Hepatocyte (in vitro differentiated cells): Measurements from ENCODE around the gene EHD2. TPM values are rescaled to one million over a fixed set of nuclear protein-coding genes. Genes with fewer than 3 reads are reported as not detected.
A peak's percentile ranks its signal among the peaks of the same experiment; 100 is the strongest.
"Not testable (repeated sequence)": the region's sequence is repeated elsewhere in the genome, so short reads cannot be mapped to it uniquely, and the experiment has no call there.

ENCODE experiments used
- DNase-seq: peaks from one replicate; pipeline ENCODE4 v3.0.0-alpha.2; 2016; ENCODE audit warnings: low spot score
- H2AFZ ChIP-seq: fragments of 200-600 bp; sonication (generic); 2 replicates; pipeline ENCODE4 v1.6.0; 2016; ENCODE audit warnings: antibody characterized with exemption, mild to moderate bottlenecking
- H3K27ac ChIP-seq: fragments of 200-600 bp; sonication (generic); 2 replicates; pipeline ENCODE4 v1.5.1; 2016; ENCODE audit warnings: mild to moderate bottlenecking
- H3K27me3 ChIP-seq: fragments of 200-600 bp; sonication (generic); 2 replicates; pipeline ENCODE4 v1.6.1; 2016
- H3K36me3 ChIP-seq: fragments of 200-600 bp; sonication (generic); replicated peaks from 2 replicates; pipeline ENCODE4 v1.5.1; 2016; ENCODE audit warnings: low read depth; ENCODE audit not compliant: insufficient read depth
- H3K4me1 ChIP-seq: fragments of 200-600 bp; sonication (generic); 2 replicates; pipeline ENCODE4 v1.5.1; 2016; ENCODE audit warnings: mild to moderate bottlenecking, moderate library complexity; ENCODE audit not compliant: insufficient read depth
- H3K4me2 ChIP-seq: fragments of 200-600 bp; sonication (generic); 2 replicates; pipeline ENCODE4 v1.6.0; 2016
- H3K4me3 ChIP-seq: fragments of 200-600 bp; sonication (generic); 2 replicates; pipeline ENCODE4 v1.5.1; 2016; ENCODE audit warnings: mild to moderate bottlenecking
- H3K79me2 ChIP-seq: fragments of 200-600 bp; sonication (generic); 2 replicates; pipeline ENCODE4 v1.6.0; 2017; ENCODE audit warnings: mild to moderate bottlenecking
- H3K9me2 ChIP-seq: fragments of 200-600 bp; sonication (generic); replicated peaks from 2 replicates; pipeline ENCODE4 v1.6.0; 2017; ENCODE audit warnings: mild to moderate bottlenecking; ENCODE audit not compliant: insufficient read depth
- H3K9me3 ChIP-seq: fragments of 200-600 bp; sonication (generic); 2 replicates; pipeline ENCODE4 v1.5.1; 2016; ENCODE audit warnings: low read depth, mild to moderate bottlenecking
- H4K20me1 ChIP-seq: fragments of 200-600 bp; sonication (generic); 2 replicates; pipeline ENCODE4 v1.6.0; 2016; ENCODE audit warnings: mild to moderate bottlenecking; ENCODE audit not compliant: insufficient read depth, poor library complexity, severe bottlenecking
- EZH2 ChIP-seq: fragments of 200-600 bp; sonication (generic); IDR thresholded peaks from 2 replicates; pipeline ENCODE4 v1.6.1; 2016; ENCODE audit warnings: antibody characterized with exemption, mild to moderate bottlenecking, borderline replicate concordance
- EZH2phosphoT487 ChIP-seq: fragments of 200-600 bp; sonication (generic); IDR thresholded peaks from one replicate; pipeline ENCODE4 v1.6.1; 2018; ENCODE audit warnings: antibody characterized with exemption, mild to moderate bottlenecking, low read depth, moderate library complexity; ENCODE audit not compliant: unreplicated experiment, severe bottlenecking
- WGBS: methylation state at CpG from one replicate; pipeline ENCODE4 v1.1.6; 2016; ENCODE audit warnings: low lambda C conversion rate; ENCODE audit errors: missing lambda C conversion rate; 5-methylcytosine and 5-hydroxymethylcytosine counted together
- polyA plus RNA-seq: library from polyadenylated mRNA; unstranded; fragments of >200 nt; fragmentation: Nextera tagmentation; extraction: Ambion mirVana; gene quantifications from 2 replicates; pipeline ENCODE4 v1.2.1, GENCODE V29; 2016
- total RNA-seq: library from RNA; depleted of rRNA; stranded (reverse); fragments of >200 nt; gene quantifications from 2 replicates; pipeline ENCODE4 v1.2.3, GENCODE V29; 2014
- TF ChIP-seq, protein P1 (sequence below): fragments of 200-600 bp; sonication (generic); IDR thresholded peaks from 2 replicates; pipeline ENCODE4 v1.5.1; 2016; ENCODE audit warnings: antibody characterized with exemption, mild to moderate bottlenecking; ENCODE audit not compliant: poor library complexity

EHD2 gene
- total and polyA plus RNA-seq, 2 experiments from 2014 or later = 20.8 to 120 TPM

DNA sequence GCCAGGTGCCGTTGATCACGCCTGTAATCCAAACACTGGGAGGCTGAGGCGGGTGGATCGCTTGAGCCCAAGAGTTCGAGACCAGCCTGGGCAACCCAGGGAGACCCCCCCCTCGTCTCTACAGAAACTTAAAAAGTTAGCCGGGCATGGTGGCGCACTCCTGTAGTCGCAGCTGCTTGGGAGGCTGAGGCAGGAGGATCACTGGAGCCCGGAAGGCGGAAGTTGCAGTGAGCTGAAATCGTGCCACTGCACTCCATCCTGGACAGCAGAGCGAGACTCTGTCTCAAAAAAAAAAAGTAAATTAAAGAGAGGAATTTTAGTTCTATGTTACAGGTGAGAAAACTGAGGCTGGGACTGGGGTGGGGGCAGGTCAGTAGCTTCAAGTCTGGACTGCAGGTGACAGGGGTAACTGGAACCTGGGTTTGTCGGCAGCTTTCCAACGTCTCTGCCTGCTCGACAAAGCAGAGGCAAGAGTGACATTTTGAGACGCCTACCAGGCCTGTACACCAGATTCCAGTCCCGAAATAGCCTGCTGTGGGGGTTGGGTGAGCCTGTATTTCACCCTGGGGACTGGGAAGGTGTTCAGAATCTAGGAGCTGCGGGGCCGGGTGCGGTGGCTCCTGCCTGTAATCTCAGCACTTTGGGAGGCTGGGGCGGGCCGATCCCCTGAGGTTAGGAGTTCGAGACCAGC lies 66.4 kb downstream of the EHD2 start:
- Histone ChIP-seq H3K27ac (no peak overlapping the region), H3K79me2 (peaks cover 33% of the 10 kb centered on the region), H3K9me2 (no peaks in the 10 kb centered on the region), H3K27me3 (no peaks in the 10 kb centered on the region), H2AFZ (no peak overlapping the region), H3K36me3 (no peaks in the 10 kb centered on the region), H3K9me3 (no peaks in the 10 kb centered on the region), H3K4me3 (peak overlapping the region; percentile 4), H3K4me1 (peaks cover 7% of the 10 kb centered on the region), H4K20me1 (peaks cover 3% of the 10 kb centered on the region), H3K4me2 (peak overlapping the region; percentile 94)
- DNase-seq = peak; percentile 29
- no peak for TF ChIP-seq EZH2
- WGBS = 53% methylated on average over 24 of the region's 24 CpGs

DNA sequence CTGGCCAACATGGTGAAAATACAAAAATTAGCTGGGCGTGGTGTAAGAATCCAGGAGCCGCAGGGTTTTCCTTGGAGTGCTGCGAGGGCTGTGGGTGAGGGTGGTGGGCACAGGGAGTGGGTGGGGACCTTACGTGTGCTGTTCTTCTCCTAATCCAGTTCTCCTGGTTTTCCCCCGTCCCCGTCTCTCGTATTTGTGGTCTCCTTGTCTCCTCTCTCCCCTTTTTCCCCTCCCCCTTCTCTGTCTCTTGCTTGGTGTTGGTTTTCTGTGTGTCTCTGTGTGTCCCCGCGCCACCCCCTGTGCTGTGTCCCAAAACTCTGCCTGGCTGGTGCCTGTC lies 67.0 kb downstream of the EHD2 start:
- no peaks in the 10 kb centered on the region for H3K9me3 ChIP-seq
- H3K27me3 ChIP-seq = no peaks in the 10 kb centered on the region
- peaks cover 7% of the 10 kb centered on the region for H3K4me1 ChIP-seq
- peaks cover 3% of the 10 kb centered on the region for H4K20me1 ChIP-seq
- peak overlapping the region; percentile 94 for H3K4me2 ChIP-seq
- H3K36me3 ChIP-seq = no peaks in the 10 kb centered on the region
- no peak overlapping the region for H3K27ac ChIP-seq
- H3K9me2 ChIP-seq = no peaks in the 10 kb centered on the region
- peak overlapping the region; percentile 4 for H3K4me3 ChIP-seq
- H3K79me2 ChIP-seq = peaks cover 33% of the 10 kb centered on the region
- 85% methylated on average over 4 of the region's 9 CpGs for whole genome bisulfite sequencing
- TF ChIP-seq EZH2phosphoT487 (no peak), EZH2 (no peak)
- TF ChIP-seq, protein P1, sequence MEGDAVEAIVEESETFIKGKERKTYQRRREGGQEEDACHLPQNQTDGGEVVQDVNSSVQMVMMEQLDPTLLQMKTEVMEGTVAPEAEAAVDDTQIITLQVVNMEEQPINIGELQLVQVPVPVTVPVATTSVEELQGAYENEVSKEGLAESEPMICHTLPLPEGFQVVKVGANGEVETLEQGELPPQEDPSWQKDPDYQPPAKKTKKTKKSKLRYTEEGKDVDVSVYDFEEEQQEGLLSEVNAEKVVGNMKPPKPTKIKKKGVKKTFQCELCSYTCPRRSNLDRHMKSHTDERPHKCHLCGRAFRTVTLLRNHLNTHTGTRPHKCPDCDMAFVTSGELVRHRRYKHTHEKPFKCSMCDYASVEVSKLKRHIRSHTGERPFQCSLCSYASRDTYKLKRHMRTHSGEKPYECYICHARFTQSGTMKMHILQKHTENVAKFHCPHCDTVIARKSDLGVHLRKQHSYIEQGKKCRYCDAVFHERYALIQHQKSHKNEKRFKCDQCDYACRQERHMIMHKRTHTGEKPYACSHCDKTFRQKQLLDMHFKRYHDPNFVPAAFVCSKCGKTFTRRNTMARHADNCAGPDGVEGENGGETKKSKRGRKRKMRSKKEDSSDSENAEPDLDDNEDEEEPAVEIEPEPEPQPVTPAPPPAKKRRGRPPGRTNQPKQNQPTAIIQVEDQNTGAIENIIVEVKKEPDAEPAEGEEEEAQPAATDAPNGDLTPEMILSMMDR = no peak
- DNase-seq = no peak
- H2AFZ ChIP-seq = no peak overlapping the region

DNA sequence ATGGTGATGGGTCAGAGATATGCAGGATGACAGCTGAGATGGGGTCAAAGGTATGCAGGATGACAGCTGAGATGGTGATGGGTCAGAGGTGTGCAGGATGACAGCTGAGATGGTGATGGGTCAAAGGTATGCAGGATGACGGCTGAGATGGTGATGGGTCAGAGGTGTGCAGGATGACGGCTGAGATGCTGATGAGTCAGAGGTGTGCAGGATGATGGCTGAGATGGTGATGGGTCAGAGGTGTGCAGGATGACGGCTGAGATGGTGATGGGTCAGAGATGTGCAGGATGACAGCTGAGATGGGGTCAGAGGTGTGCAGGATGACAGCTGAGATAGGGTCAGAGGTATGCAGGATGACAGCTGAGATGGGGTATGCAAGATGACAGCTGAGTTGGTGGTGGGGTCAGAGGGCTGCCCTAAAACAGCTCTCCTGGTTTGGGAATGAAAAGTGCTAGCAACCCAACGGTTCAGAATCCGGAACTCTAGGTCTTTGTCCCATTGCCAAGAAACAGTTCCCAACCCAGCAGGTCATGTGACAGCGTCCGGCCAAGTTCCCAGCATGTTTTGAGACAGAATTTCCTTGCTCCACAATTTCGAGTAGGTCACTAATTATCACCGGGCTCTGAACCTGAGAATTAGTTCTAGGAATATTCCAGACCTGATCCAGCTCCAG lies 68.5 kb downstream of the EHD2 start:
- no peak overlapping the region for H3K27ac ChIP-seq
- H3K4me3 ChIP-seq = no peak overlapping the region
- H3K27me3 ChIP-seq = no peaks in the 10 kb centered on the region

DNA sequence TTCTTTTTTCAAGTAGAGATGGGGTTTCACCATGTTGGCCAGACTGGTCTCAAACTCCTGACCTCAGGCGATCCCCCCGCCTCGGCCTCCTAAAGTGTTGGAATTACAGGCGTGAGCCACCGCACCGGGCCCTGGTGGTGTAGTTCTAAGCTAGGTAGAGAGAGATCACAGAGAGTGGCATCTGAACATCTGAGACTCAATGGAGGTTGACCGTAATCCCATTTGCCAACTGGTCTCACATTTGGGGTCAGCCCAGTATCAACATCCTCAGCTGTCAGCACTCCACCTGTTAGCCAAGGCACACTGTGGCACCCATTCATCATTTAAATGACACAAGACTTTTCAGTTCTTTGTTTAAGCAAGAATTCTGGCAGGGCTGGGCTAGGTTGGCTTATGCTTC lies 73.3 kb downstream of the EHD2 start:
- TF ChIP-seq EZH2 (no peak), EZH2phosphoT487 (no peak)
- TF ChIP-seq, protein P1 = no peak
- no peak overlapping the region for H2AFZ ChIP-seq
- H3K9me3 ChIP-seq = no peaks in the 10 kb centered on the region
- H3K27me3 ChIP-seq = no peaks in the 10 kb centered on the region
- H4K20me1 ChIP-seq = no peaks in the 10 kb centered on the region
- no peaks in the 10 kb centered on the region for H3K9me2 ChIP-seq
- 98% methylated on average over 7 of the region's 7 CpGs for WGBS
- no peak overlapping the region for H3K4me3 ChIP-seq
- no peaks in the 10 kb centered on the region for H3K36me3 ChIP-seq
- no peak overlapping the region for H3K4me2 ChIP-seq
- H3K27ac ChIP-seq = no peak overlapping the region
- no peak for DNase-seq
- H3K4me1 ChIP-seq = no peaks in the 10 kb centered on the region
- H3K79me2 ChIP-seq = no peaks in the 10 kb centered on the region

More for the DNA sequence above, 68.5 kb downstream of the EHD2 start:
- H3K79me2 ChIP-seq = peaks cover 33% of the 10 kb centered on the region
- H3K36me3 ChIP-seq = no peaks in the 10 kb centered on the region
- H4K20me1 ChIP-seq = peaks cover 3% of the 10 kb centered on the region
- no peak overlapping the region for H3K4me2 ChIP-seq
- no peak for TF ChIP-seq EZH2
- TF ChIP-seq, protein P1 = no peak
- TF ChIP-seq EZH2phosphoT487 = no peak
- no peak overlapping the region for H2AFZ ChIP-seq
- DNase-seq = no peak
- WGBS = 92% methylated on average over 9 of the region's 9 CpGs
- no peaks in the 10 kb centered on the region for H3K9me3 ChIP-seq
- H3K4me1 ChIP-seq = peaks cover 7% of the 10 kb centered on the region
- H3K9me2 ChIP-seq = no peaks in the 10 kb centered on the region

DNA sequence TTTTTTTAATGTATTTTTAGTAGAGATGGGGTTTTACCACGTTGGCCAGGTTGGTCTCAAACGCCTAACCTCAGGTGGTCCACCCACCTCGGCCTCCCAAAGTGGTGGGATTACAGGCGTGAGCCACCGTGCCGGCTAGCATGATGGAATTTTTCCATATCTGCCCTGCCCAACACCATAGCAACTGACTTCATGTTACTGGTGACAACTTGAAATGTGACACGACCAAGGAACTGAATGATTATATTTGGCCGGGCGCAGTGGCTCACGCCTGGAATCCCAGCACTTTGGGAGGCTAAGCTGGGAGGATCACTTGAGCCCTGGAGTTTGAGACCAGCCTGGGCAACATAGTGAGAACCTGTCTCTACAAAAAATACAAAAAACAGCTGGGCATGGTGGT lies 74.1 kb downstream of the EHD2 start:
- not testable (repeated sequence) for H3K79me2 ChIP-seq, DNase-seq, H3K4me2 ChIP-seq, H2AFZ ChIP-seq, H3K4me1 ChIP-seq, H4K20me1 ChIP-seq, H3K36me3 ChIP-seq, H3K27me3 ChIP-seq, H3K27ac ChIP-seq, H3K9me2 ChIP-seq, H3K4me3 ChIP-seq, H3K9me3 ChIP-seq
- WGBS = 89% methylated on average over 10 of the region's 10 CpGs

DNA sequence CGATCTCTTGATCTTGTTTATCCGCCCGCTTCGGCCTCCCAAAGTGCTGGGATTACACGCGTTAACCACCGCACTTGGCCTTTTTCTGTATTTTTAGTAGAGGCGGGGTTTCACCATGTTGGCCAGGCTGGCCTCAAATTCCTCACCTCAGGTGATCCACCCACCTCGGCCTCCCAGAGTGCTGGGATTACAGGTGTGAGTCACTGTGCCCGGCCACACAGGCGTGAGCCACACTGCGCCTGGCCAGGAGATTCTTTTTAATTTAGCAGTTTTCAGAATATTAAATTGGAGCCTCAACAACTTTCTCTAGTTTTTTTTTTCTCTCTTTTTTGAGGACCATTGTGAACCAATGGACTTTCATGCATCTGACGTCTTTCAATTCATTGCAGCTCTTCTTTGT lies 76.6 kb downstream of the EHD2 start:
- DNase-seq, H3K79me2 ChIP-seq, H3K36me3 ChIP-seq, H3K4me3 ChIP-seq, H3K27ac ChIP-seq, H3K4me1 ChIP-seq, H4K20me1 ChIP-seq, H3K9me2 ChIP-seq, H3K9me3 ChIP-seq, H3K27me3 ChIP-seq: not testable (repeated sequence)
- H3K4me2 ChIP-seq = peak overlapping the region; percentile 54
- peak overlapping the region; percentile 36 for H2AFZ ChIP-seq
- 64% methylated on average over 13 of the region's 13 CpGs for WGBS
